Sigmoid colon (tissue), 7 donors: ENCODE data around the gene FN1. TPM values are rescaled to one million over a fixed set of nuclear protein-coding genes. Genes with fewer than 3 reads are reported as not detected.

Experiments
- DNase-seq: peaks from one replicate; pipeline ENCODE4 v3.0.0-alpha.2; 2019
- H3K27ac ChIP-seq, 4 donors: fragments of 200-600 bp; sonication (generic); one replicate each; pipeline ENCODE4 v1.5.1; 2016 to 2019; ENCODE audit warnings: mild to moderate bottlenecking in 1 of 4
- H3K27me3 ChIP-seq, 3 donors: fragments of 200-600 bp; sonication (generic); one replicate each; pipeline ENCODE4 v1.5.1; 2019; ENCODE audit warnings: mild to moderate bottlenecking in 1 of 3
- H3K36me3 ChIP-seq, 4 donors: fragments of 200-600 bp; sonication (generic); one replicate each; pipeline ENCODE4 v1.5.1; 2016 to 2019
- H3K4me1 ChIP-seq, 4 donors: fragments of 200-600 bp; sonication (generic); one replicate each; pipeline ENCODE4 v1.5.1; 2017 to 2019
- H3K4me3 ChIP-seq, 4 donors: fragments of 200-600 bp; sonication (generic); one replicate each; pipeline ENCODE4 v1.5.1; 2017 to 2019; ENCODE audit warnings: mild to moderate bottlenecking in 2 of 4, moderate library complexity in 1 of 4
- H3K9me3 ChIP-seq, 4 donors: fragments of 200-600 bp in 3 of 4; sonication (generic) in 3 of 4; one replicate each; pipeline versions ENCODE4 v1.5.1 to v1.6.1; 2013 to 2019
- EP300 ChIP-seq, 4 donors: sonication (generic); formaldehyde crosslinking; IDR thresholded peaks; one replicate each; pipeline ENCODE4 v1.6.1; 2017; ENCODE audit warnings: antibody characterized with exemption in 4 of 4
- POLR2A ChIP-seq, 2 donors: fragments of 450-650 bp; IDR thresholded peaks; one replicate each; pipeline ENCODE4 v1.6.1; 2016; ENCODE audit warnings: antibody characterized with exemption in 2 of 2, mild to moderate bottlenecking in 2 of 2, moderate library complexity in 2 of 2
- POLR2AphosphoS5 ChIP-seq, 4 donors: sonication (generic); formaldehyde crosslinking; IDR thresholded peaks; one replicate each; pipeline ENCODE4 v1.6.1; 2017; ENCODE audit warnings: antibody characterized with exemption in 4 of 4
- WGBS, 2 donors: extraction: QIAGEN DNeasy Blood & Tissue Kit; methylation state at CpG; one replicate each; pipeline ENCODE4 v1.1.7; 2013; 5-methylcytosine and 5-hydroxymethylcytosine counted together
- intact Hi-C: fragments of 100-400 bp; cut with DNase I; formaldehyde crosslinking; loops from one replicate; pipeline ENCODE4 v1.15.1; 2023
- polyA plus RNA-seq, 3 donors: library from polyadenylated mRNA; stranded (reverse); fragments of 200-250 nt; gene quantifications; one replicate each; pipeline ENCODE4 v1.2.3, GENCODE V29; 2013
- total RNA-seq, 4 donors: library from RNA; depleted of rRNA; stranded (reverse); fragments of >200 nt; gene quantifications; one replicate each; pipeline ENCODE4 v1.1.0, GENCODE V29; 2016
- TF ChIP-seq, protein P1 (sequence below), 4 experiments: fragments of 450-650 bp in 3 of 4; fragments of 200-600 bp in 1 of 4; IDR thresholded peaks; one replicate each; pipeline ENCODE4 v1.5.1; 2016 to 2019; ENCODE audit warnings: antibody characterized with exemption in 4 of 4, mild to moderate bottlenecking in 3 of 4, moderate library complexity in 2 of 4
- donor health status: healthy with polysubstance abuse.
- donor health status: Bipolar disorder and iron deficiency.
- donor health status: healthy.

Gene FN1
- total and polyA plus RNA-seq, 7 donors: 13.6 to 3,059 (median 671) TPM

GRCh38 chr2:215384710-215385109 is 51.2 kb downstream of the FN1 start:
- H3K27me3 ChIP-seq: no peaks in the 10 kb centered on the region
- no peak overlapping the region for H3K4me3 ChIP-seq
- no peaks in the 10 kb centered on the region for H3K4me1 ChIP-seq
- H3K27ac ChIP-seq: no peak overlapping the region
- H3K9me3 ChIP-seq: no peaks in the 10 kb centered on the region
- no peak for DNase-seq
- H3K36me3 ChIP-seq: peaks cover 70 to 98% (median 78%) of the 10 kb centered on the region in 4 donors
- 79 to 87% methylated on average over 7 of the region's 7 CpGs for WGBS, 2 donors
- TF ChIP-seq POLR2AphosphoS5 (IDR thresholded peaks at IDR 0.05) (no peak), EP300 (IDR thresholded peaks at IDR 0.05) (no peak), POLR2A (IDR thresholded peaks at IDR 0.05) (no peak)
- TF ChIP-seq, protein P1, sequence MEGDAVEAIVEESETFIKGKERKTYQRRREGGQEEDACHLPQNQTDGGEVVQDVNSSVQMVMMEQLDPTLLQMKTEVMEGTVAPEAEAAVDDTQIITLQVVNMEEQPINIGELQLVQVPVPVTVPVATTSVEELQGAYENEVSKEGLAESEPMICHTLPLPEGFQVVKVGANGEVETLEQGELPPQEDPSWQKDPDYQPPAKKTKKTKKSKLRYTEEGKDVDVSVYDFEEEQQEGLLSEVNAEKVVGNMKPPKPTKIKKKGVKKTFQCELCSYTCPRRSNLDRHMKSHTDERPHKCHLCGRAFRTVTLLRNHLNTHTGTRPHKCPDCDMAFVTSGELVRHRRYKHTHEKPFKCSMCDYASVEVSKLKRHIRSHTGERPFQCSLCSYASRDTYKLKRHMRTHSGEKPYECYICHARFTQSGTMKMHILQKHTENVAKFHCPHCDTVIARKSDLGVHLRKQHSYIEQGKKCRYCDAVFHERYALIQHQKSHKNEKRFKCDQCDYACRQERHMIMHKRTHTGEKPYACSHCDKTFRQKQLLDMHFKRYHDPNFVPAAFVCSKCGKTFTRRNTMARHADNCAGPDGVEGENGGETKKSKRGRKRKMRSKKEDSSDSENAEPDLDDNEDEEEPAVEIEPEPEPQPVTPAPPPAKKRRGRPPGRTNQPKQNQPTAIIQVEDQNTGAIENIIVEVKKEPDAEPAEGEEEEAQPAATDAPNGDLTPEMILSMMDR (IDR thresholded peaks at IDR 0.05): no peak
- intact Hi-C loops: no loop called here

DNA sequence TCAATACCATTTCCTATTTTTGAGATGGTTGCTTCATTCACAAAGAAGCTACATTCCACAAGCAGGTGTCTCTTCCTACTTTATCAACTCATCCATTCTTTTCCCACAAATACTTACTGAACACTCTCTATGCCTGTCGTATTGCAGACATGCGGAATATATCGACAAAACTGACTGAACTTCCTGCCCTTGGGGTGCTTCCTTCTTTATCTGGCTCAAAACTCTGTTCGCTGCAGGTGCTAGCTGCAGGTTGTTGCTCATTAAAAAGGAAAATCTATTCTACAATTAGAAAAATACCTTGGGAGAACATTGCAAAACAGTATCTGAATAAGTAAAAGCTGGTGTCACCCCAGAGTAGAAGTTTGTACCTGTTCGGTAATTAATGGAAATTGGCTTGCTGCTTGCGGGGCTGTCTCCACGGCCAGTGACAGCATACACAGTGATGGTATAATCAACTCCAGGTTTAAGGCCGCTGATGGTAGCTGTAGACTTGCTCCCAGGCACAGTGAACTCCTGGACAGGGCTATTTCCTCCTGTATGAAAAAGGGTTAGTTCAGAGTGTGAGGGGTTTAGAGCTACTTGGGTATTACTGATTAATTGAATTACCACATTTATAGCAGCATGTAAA is 52.1 kb downstream of the FN1 start:
- TF ChIP-seq EP300 (IDR thresholded peaks at IDR 0.05): no peak
- TF ChIP-seq, protein P1 (IDR thresholded peaks at IDR 0.05): no peak
- TF ChIP-seq POLR2AphosphoS5 (IDR thresholded peaks at IDR 0.05): no peak
- TF ChIP-seq POLR2A (IDR thresholded peaks at IDR 0.05): no peak
- intact Hi-C loops: no loop called here
- H3K4me3 ChIP-seq: no peak overlapping the region
- peaks cover 64 to 98% (median 73%) of the 10 kb centered on the region in 4 donors for H3K36me3 ChIP-seq
- no peaks in the 10 kb centered on the region for H3K27me3 ChIP-seq
- no peak overlapping the region for H3K27ac ChIP-seq
- H3K9me3 ChIP-seq: no peaks in the 10 kb centered on the region
- no peaks in the 10 kb centered on the region for H3K4me1 ChIP-seq
- WGBS, 2 donors: 95 to 96% methylated on average over 8 of the region's 8 CpGs
- DNase-seq: no peak

- Histone ChIP-seq H3K27me3 (no peaks in the 10 kb centered on the region), H3K36me3 (peaks cover 63 to 98% (median 78%) of the 10 kb centered on the region in 4 donors), H3K9me3 (no peaks in the 10 kb centered on the region), H3K27ac (no peak overlapping the region), H3K4me1 (no peaks in the 10 kb centered on the region), H3K4me3 (no peak overlapping the region)
- TF ChIP-seq POLR2AphosphoS5 (IDR thresholded peaks at IDR 0.05) (no peak), EP300 (IDR thresholded peaks at IDR 0.05) (no peak), POLR2A (IDR thresholded peaks at IDR 0.05) (no peak)
- TF ChIP-seq, protein P1 (IDR thresholded peaks at IDR 0.05): no peak
- DNase-seq: no peak
- intact Hi-C loops: no loop called here
Observed at GRCh38 chr2:215382480-215382879, 53.4 kb downstream of the FN1 start.

- WGBS, 2 donors: 91 to 95% methylated on average over 7 of the region's 7 CpGs
- no peak for DNase-seq
- TF ChIP-seq POLR2A (IDR thresholded peaks at IDR 0.05): no peak
- TF ChIP-seq, protein P1 (IDR thresholded peaks at IDR 0.05): no peak
- TF ChIP-seq EP300 (IDR thresholded peaks at IDR 0.05): no peak
- TF ChIP-seq POLR2AphosphoS5 (IDR thresholded peaks at IDR 0.05): no peak
- intact Hi-C loops: no loop called here
- H3K36me3 ChIP-seq: peaks cover 65 to 98% (median 77%) of the 10 kb centered on the region in 4 donors
- H3K4me3 ChIP-seq: no peak overlapping the region
- H3K9me3 ChIP-seq: no peaks in the 10 kb centered on the region
- no peaks in the 10 kb centered on the region for H3K27me3 ChIP-seq
- H3K4me1 ChIP-seq: no peaks in the 10 kb centered on the region
- no peak overlapping the region for H3K27ac ChIP-seq
Observed at GRCh38 chr2:215382011-215382410, 53.9 kb downstream of the FN1 start.

DNA sequence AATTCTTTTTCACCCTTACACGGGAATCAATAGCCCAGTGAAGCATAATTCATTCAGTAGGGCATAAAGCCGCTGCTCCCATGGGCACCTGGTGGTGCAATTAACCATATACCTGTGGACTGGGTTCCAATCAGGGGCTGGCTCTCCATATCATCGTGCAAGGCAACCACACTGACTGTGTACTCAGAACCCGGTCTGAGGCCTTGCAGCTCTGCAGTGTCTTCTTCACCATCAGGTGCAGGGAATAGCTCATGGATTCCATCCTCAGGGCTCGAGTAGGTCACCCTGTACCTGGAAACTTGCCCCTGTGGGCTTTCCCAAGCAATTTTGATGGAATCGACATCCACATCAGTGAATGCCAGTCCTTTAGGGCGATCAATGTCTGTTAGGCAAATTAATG is 55.2 kb downstream of the FN1 start:
- no peak overlapping the region for H3K27ac ChIP-seq
- H3K4me3 ChIP-seq: no peak overlapping the region
- no peaks in the 10 kb centered on the region for H3K9me3 ChIP-seq
- no peaks in the 10 kb centered on the region for H3K27me3 ChIP-seq
- H3K36me3 ChIP-seq: peaks cover 67 to 100% (median 79%) of the 10 kb centered on the region in 4 donors
- TF ChIP-seq POLR2AphosphoS5 (IDR thresholded peaks at IDR 0.05) (no peak), POLR2A (IDR thresholded peaks at IDR 0.05) (no peak), EP300 (IDR thresholded peaks at IDR 0.05) (no peak)
- TF ChIP-seq, protein P1 (IDR thresholded peaks at IDR 0.05): no peak
- no peak for DNase-seq
- intact Hi-C loops: no loop called here
- H3K4me1 ChIP-seq: no peaks in the 10 kb centered on the region
- 94% methylated on average over 7 of the region's 7 CpGs for WGBS, 2 donors
